Measurements from ENCODE around the gene FANCD2OS. TPM values are rescaled to one million over a fixed set of nuclear protein-coding genes. Genes with fewer than 3 reads are reported as not detected.
A peak's percentile ranks its signal among the peaks of the same experiment; 100 is the strongest.

Gene FANCD2OS, protein sequence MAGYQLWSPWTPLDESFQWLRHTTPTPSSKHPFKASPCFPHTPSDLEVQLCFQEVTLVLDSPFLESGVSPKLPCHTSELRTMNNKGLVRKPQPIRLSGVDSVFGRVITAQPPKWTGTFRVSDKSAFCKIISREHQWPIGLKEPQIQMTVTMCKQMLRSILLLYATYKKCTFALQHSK
- not detected for total RNA-seq
- not detected for polyA plus RNA-seq (2013, experiment 1 of 2)
- polyA plus RNA-seq (2013, experiment 2 of 2) = not detected
- 0 to 0.13 (median 0) reads per million in 172 experiments for total RNA-seq

DNA sequence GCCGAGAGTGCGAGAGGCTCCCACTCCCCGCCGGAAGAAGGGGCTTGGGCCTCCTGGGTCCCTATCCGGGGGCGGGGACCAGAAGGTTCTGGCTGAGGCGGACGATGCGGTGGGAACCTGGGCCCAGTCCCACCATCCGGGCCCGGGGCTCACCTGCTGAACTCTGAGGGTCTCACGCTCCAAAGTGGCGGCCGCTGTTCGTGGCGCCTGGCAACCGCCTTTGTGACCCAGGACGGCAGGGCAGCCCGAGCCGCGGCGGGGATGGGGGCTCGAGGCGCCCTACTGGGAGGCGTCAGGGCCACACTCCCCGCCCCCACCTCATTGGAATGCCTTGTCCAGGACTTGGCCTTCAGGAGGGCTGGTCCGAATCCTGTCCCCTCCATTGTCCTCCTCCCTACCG, at the start of gene FANCD2OS:
Gene FANCD2OS (minus strand): TSS at position 165 of the 400 bp plus-strand sequence. CDS start 3,481 bp downstream, outside the sequence.
- POLR2A ChIA-PET = no interaction called here
- Histone ChIP-seq H3K4me3 (ENCODE audit: low read length) (no peak within 1 kb of the TSS), H3K27me3 (ENCODE audit: control insufficient read depth in 1 of 2, insufficient read depth in 2 of 2, low read length in 2 of 2) (no peaks in the 10 kb centered on the region), H3K4me1 (ENCODE audit: insufficient read depth, low read length) (no peaks in the 10 kb centered on the region), H3K9me3 (ENCODE audit: control insufficient read depth in 1 of 2, insufficient read depth in 1 of 2, low read length in 2 of 2) (no peaks in the 10 kb centered on the region), H3K27ac (ENCODE audit: low read depth in 1 of 2, low read length in 2 of 2) (no peak within 1 kb of the TSS), H3K36me3 (ENCODE audit: insufficient read depth, low read length) (no peaks in the 10 kb centered on the region)
- Mint-ChIP-seq H3K4me1 (ENCODE audit: low read depth) (no peaks in the 10 kb centered on the region), H3K4me3 (no peak within 1 kb of the TSS), H3K36me3 (ENCODE audit: low read depth) (no peaks in the 10 kb centered on the region), H3K27ac (no peak within 1 kb of the TSS), H3K27me3 (no peaks in the 10 kb centered on the region), H3K9me3 (no peaks in the 10 kb centered on the region)
- TF ChIP-seq, protein P1, sequence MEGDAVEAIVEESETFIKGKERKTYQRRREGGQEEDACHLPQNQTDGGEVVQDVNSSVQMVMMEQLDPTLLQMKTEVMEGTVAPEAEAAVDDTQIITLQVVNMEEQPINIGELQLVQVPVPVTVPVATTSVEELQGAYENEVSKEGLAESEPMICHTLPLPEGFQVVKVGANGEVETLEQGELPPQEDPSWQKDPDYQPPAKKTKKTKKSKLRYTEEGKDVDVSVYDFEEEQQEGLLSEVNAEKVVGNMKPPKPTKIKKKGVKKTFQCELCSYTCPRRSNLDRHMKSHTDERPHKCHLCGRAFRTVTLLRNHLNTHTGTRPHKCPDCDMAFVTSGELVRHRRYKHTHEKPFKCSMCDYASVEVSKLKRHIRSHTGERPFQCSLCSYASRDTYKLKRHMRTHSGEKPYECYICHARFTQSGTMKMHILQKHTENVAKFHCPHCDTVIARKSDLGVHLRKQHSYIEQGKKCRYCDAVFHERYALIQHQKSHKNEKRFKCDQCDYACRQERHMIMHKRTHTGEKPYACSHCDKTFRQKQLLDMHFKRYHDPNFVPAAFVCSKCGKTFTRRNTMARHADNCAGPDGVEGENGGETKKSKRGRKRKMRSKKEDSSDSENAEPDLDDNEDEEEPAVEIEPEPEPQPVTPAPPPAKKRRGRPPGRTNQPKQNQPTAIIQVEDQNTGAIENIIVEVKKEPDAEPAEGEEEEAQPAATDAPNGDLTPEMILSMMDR (IDR thresholded peaks at IDR 0.05) = no peak
- CTCF ChIA-PET = no interaction called here
- DNase-seq (peak in 1 of 14 experiments; percentile 12), ATAC-seq (ENCODE audit: poor library complexity) (no peak)
- intact Hi-C loops (cut with DNase I, micrococcal nuclease) = no loop called here

DNA sequence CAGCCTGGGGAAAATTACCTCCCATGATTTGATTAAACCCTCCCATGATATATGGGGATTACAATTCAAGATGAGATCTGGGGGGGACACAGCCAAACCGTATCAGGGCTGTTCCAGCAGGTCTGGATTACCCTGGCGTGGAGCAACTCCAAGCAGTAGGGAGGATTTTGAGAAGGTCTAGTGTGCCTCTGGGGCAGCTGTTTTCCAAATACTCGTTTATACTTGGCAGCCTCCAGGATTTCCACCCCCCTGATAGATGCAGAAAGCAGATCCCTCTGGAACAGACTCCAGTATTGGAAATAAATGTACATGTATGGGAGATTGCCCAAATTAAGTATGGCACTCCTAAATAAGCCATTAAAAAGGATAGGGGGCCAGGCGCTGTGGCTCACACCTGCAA, 49.0 kb upstream of the FANCD2OS start:
- Histone ChIP-seq H3K4me3 (ENCODE audit: low read length) (no peak overlapping the region), H3K9me3 (ENCODE audit: control insufficient read depth in 1 of 2, insufficient read depth in 1 of 2, low read length in 2 of 2) (no peaks in the 10 kb centered on the region), H3K36me3 (ENCODE audit: insufficient read depth, low read length) (peaks cover 6% of the 10 kb centered on the region), H3K27ac (ENCODE audit: low read depth in 1 of 2, low read length in 2 of 2) (no peak overlapping the region), H3K4me1 (ENCODE audit: insufficient read depth, low read length) (no peaks in the 10 kb centered on the region), H3K27me3 (ENCODE audit: control insufficient read depth in 1 of 2, insufficient read depth in 2 of 2, low read length in 2 of 2) (no peaks in the 10 kb centered on the region)
- intact Hi-C loops (cut with DNase I, micrococcal nuclease) = no loop called here
- no peak for ATAC-seq (ENCODE audit: poor library complexity)
- Mint-ChIP-seq H3K27ac (no peak overlapping the region), H3K4me1 (ENCODE audit: low read depth) (no peaks in the 10 kb centered on the region), H3K36me3 (ENCODE audit: low read depth) (peaks cover 24% of the 10 kb centered on the region), H3K4me3 (no peak overlapping the region), H3K9me3 (no peaks in the 10 kb centered on the region), H3K27me3 (no peaks in the 10 kb centered on the region)
- TF ChIP-seq, protein P1 (IDR thresholded peaks at IDR 0.05) = no peak
- CTCF ChIA-PET = no interaction called here
- no peak for DNase-seq
- POLR2A ChIA-PET = no interaction called here

- no peak for DNase-seq
- CTCF ChIA-PET = interaction anchor here (0.8 kb wide), 1 partner anchor 125 kb away, joined by 3 read pairs; no protein-coding TSS in a partner anchor
Measured at GRCh38 chr3:10155658-10156057, 47.6 kb upstream of the FANCD2OS start.

More at GRCh38 chr3:10155658-10156057, 47.6 kb upstream of the FANCD2OS start:
- Histone ChIP-seq H3K4me3 (ENCODE audit: low read length) (no peak overlapping the region), H3K27me3 (ENCODE audit: control insufficient read depth in 1 of 2, insufficient read depth in 2 of 2, low read length in 2 of 2) (no peaks in the 10 kb centered on the region), H3K4me1 (ENCODE audit: insufficient read depth, low read length) (no peaks in the 10 kb centered on the region), H3K27ac (ENCODE audit: low read depth in 1 of 2, low read length in 2 of 2) (no peak overlapping the region), H3K9me3 (ENCODE audit: control insufficient read depth in 1 of 2, insufficient read depth in 1 of 2, low read length in 2 of 2) (no peaks in the 10 kb centered on the region), H3K36me3 (ENCODE audit: insufficient read depth, low read length) (peaks cover 19% of the 10 kb centered on the region)
- POLR2A ChIA-PET = interaction anchor here (0.9 kb wide), 1 partner anchor 43 kb away, joined by 3 read pairs; no protein-coding TSS in a partner anchor
- Mint-ChIP-seq H3K4me3 (no peak overlapping the region), H3K27me3 (no peaks in the 10 kb centered on the region), H3K4me1 (ENCODE audit: low read depth) (no peaks in the 10 kb centered on the region), H3K36me3 (ENCODE audit: low read depth) (peaks cover 38% of the 10 kb centered on the region), H3K27ac (no peak overlapping the region), H3K9me3 (no peaks in the 10 kb centered on the region)
- intact Hi-C loops (cut with DNase I, micrococcal nuclease) = no loop called here
- TF ChIP-seq, protein P1 (IDR thresholded peaks at IDR 0.05) = no peak
- ATAC-seq (ENCODE audit: poor library complexity) = no peak
